ENCODE measurements around the gene CBL. TPM values are rescaled to one million over a fixed set of nuclear protein-coding genes. Genes with fewer than 3 reads are reported as not detected.

CBL gene
- total and polyA plus RNA-seq, 10 of the 15 experiments (the other 5 are each of a cell fraction or from before 2014, with no cell fraction given): 3.9 to 27.1 (median 9.5) TPM

GRCh38 chr11:119293461-119293860 lies 87.3 kb downstream of the CBL start:
- Histone ChIP-seq H3K36me3 (ENCODE audit: control insufficient read depth in 2 of 2, insufficient read depth in 2 of 2, low read length in 1 of 2) (peaks cover 4 to 29% of the 10 kb centered on the region in 2 experiments), H2AFZ (ENCODE audit: control insufficient read depth, low read depth, low read length) (no peak overlapping the region), H3K27me3 (replicated peaks in 1 of 2; ENCODE audit: control insufficient read depth in 2 of 2, insufficient read depth in 2 of 2, low read length in 1 of 2) (no peaks in the 10 kb centered on the region), H3K79me2 (ENCODE audit: control insufficient read depth, insufficient read depth, low read length) (no peaks in the 10 kb centered on the region), H3K4me2 (ENCODE audit: control insufficient read depth, insufficient read depth) (no peak overlapping the region), H3K4me1 (ENCODE audit: control insufficient read depth, insufficient read depth, low read length) (no peaks in the 10 kb centered on the region), H3K27ac (ENCODE audit: control insufficient read depth, insufficient read depth) (no peak overlapping the region), H3K9me3 (replicated peaks; ENCODE audit: control insufficient read depth, insufficient read depth, low read length) (peaks cover 3% of the 10 kb centered on the region; the same call in 2 of the 3 replicates), H3K4me3 (no peak overlapping the region), H4K20me1 (ENCODE audit: control insufficient read depth, insufficient read depth) (no peaks in the 10 kb centered on the region), H3K9ac (ENCODE audit: control insufficient read depth, insufficient read depth, low read length) (no peak overlapping the region)
- intact Hi-C loops (cut with micrococcal nuclease; ENCODE audit: unreplicated experiment): no loop called here
- ChIA-PET CTCF (interaction anchor here (0.7 to 1.1 kb wide), 3 partner anchors 9 to 160 kb away, joined by 3 to 5 read pairs (median 3); no protein-coding TSS in a partner anchor), POLR2A (no interaction called here), RAD21 (ENCODE audit: unreplicated experiment) (no interaction called here), SMC1A (ENCODE audit: uncharacterized antibody, unreplicated experiment) (interaction anchor here (0.6 kb wide), 1 partner anchor 102 kb away, joined by 3 read pairs; no protein-coding TSS in a partner anchor)
- BruUV-seq (replicated peaks): no TSS peak
- DNase-seq (ENCODE audit: low read depth, low spot score) (no peak), FAIRE-seq (peak; percentile 47), ATAC-seq (no peak)
- 100% methylated on average over 3 of the region's 3 CpGs for WGBS (ENCODE audit: insufficient coverage, insufficient replicate concordance, low lambda C conversion rate, missing lambda C conversion rate)
- in situ Hi-C loops (cut with MboI): no loop called here
- no peak for TF ChIP-seq BHLHE40 (IDR thresholded peaks at IDR 0.05; ENCODE audit: borderline replicate concordance in 1 of 2, low read depth in 2 of 2, low read length in 1 of 2)
- TF ChIP-seq NR2C1 (IDR thresholded peaks at IDR 0.05): no peak
- TF ChIP-seq POU2F2 (IDR thresholded peaks at IDR 0.05; ENCODE audit: borderline replicate concordance, low read depth, low read length): no peak
- no peak for TF ChIP-seq SUPT20H (IDR thresholded peaks at IDR 0.05; ENCODE audit: borderline replicate concordance, control insufficient read depth, low read depth, low read length)
- TF ChIP-seq SRF (IDR thresholded peaks at IDR 0.05; ENCODE audit: low read depth in 2 of 2, low read length in 2 of 2): no peak
- TF ChIP-seq EGR1 (IDR thresholded peaks at IDR 0.05; ENCODE audit: borderline replicate concordance in 1 of 2, low read depth in 2 of 2, low read length in 2 of 2): no peak
- TF ChIP-seq BCL3 (IDR thresholded peaks at IDR 0.05; ENCODE audit: borderline replicate concordance, insufficient read depth, low read depth, low read length, poor library complexity, severe bottlenecking): no peak
- no peak for TF ChIP-seq POLR2AphosphoS2 (IDR thresholded peaks at IDR 0.05; ENCODE audit: low read depth, low read length)
- no peak for TF ChIP-seq RCOR1 (conservative IDR thresholded peaks at IDR 0.05; ENCODE audit: low read depth, low read length)
- TF ChIP-seq BRCA1 (IDR thresholded peaks at IDR 0.05; ENCODE audit: low read depth, low read length): no peak
- TF ChIP-seq, protein P1, sequence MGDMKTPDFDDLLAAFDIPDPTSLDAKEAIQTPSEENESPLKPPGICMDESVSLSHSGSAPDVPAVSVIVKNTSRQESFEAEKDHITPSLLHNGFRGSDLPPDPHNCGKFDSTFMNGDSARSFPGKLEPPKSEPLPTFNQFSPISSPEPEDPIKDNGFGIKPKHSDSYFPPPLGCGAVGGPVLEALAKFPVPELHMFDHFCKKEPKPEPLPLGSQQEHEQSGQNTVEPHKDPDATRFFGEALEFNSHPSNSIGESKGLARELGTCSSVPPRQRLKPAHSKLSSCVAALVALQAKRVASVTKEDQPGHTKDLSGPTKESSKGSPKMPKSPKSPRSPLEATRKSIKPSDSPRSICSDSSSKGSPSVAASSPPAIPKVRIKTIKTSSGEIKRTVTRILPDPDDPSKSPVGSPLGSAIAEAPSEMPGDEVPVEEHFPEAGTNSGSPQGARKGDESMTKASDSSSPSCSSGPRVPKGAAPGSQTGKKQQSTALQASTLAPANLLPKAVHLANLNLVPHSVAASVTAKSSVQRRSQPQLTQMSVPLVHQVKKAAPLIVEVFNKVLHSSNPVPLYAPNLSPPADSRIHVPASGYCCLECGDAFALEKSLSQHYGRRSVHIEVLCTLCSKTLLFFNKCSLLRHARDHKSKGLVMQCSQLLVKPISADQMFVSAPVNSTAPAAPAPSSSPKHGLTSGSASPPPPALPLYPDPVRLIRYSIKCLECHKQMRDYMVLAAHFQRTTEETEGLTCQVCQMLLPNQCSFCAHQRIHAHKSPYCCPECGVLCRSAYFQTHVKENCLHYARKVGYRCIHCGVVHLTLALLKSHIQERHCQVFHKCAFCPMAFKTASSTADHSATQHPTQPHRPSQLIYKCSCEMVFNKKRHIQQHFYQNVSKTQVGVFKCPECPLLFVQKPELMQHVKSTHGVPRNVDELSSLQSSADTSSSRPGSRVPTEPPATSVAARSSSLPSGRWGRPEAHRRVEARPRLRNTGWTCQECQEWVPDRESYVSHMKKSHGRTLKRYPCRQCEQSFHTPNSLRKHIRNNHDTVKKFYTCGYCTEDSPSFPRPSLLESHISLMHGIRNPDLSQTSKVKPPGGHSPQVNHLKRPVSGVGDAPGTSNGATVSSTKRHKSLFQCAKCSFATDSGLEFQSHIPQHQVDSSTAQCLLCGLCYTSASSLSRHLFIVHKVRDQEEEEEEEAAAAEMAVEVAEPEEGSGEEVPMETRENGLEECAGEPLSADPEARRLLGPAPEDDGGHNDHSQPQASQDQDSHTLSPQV (IDR thresholded peaks at IDR 0.05): no peak
- no peak for TF ChIP-seq ZBTB4 (CRISPR knock-in tag; IDR thresholded peaks at IDR 0.05)
- TF ChIP-seq CREM (IDR thresholded peaks at IDR 0.05; ENCODE audit: low read depth): no peak
- no peak for TF ChIP-seq TCF3 (IDR thresholded peaks at IDR 0.05; ENCODE audit: borderline replicate concordance, insufficient read depth, low read depth, low read length)
- TF ChIP-seq SMARCA5 (IDR thresholded peaks at IDR 0.05): no peak
- no peak for TF ChIP-seq BACH1 (IDR thresholded peaks at IDR 0.05; ENCODE audit: borderline replicate concordance)

Measured in GM12878 (cell line).